Activated T-helper 2 cell treated with anti-CD3 and anti-CD28 coated beads, Interferon-gamma antibody, Interleukin-2, Interleukin-4, amounts not matched to agents 10 μg/mL and 5 μg/mL and 100 μg/mL, durations not matched to agents 14 hours and 24 hours and 36 hours (primary cell): ENCODE results near the gene SLC35B1. TPM values are rescaled to one million over a fixed set of nuclear protein-coding genes. Genes with fewer than 3 reads are reported as not detected.
"Not testable (repeated sequence)": the region's sequence is repeated elsewhere in the genome, so short reads cannot be mapped to it uniquely, and the experiment has no call there.

Source experiments
- DNase-seq: peaks from one replicate; pipeline ENCODE4 v3.0.0; 2021; ENCODE audit warnings: low spot score
- H3K27ac Mint-ChIP-seq: one replicate; pipeline ENCODE4 v1.8.0; 2021; ENCODE audit warnings: mixed read lengths
- H3K27me3 Mint-ChIP-seq: one replicate; pipeline ENCODE4 v1.8.0; 2021; ENCODE audit warnings: low read depth, mixed read lengths
- H3K36me3 Mint-ChIP-seq: one replicate; pipeline ENCODE4 v1.8.0; 2021; ENCODE audit warnings: low read depth, mixed read lengths
- H3K4me1 Mint-ChIP-seq: one replicate; pipeline ENCODE4 v1.8.0; 2021; ENCODE audit warnings: low read depth, mixed read lengths
- H3K4me3 Mint-ChIP-seq: one replicate; pipeline ENCODE4 v1.8.0; 2021; ENCODE audit warnings: low read depth, mild to moderate bottlenecking, moderate library complexity, mixed read lengths
- H3K9me3 Mint-ChIP-seq: one replicate; pipeline ENCODE4 v1.8.0; 2021; ENCODE audit warnings: mixed read lengths
- intact Hi-C: fragments of 100-400 bp; cut with micrococcal nuclease; formaldehyde crosslinking; loops from one replicate; pipeline ENCODE4 v1.15.1; 2023
- total RNA-seq: library from RNA; stranded (reverse); gene quantifications from 2 replicates; pipeline ENCODE4 v1.2.3, GENCODE V29; 2022

The SLC35B1 gene
- total RNA-seq, 1 donor from 2014 or later: 75.7 TPM

GRCh38 chr17:49729069-49729468 is 21.3 kb upstream of the SLC35B1 start:
- intact Hi-C loops: no loop called here
- Mint-ChIP-seq H3K4me3 (no peak overlapping the region), H3K27me3 (no peaks in the 10 kb centered on the region), H3K4me1 (peaks cover 28% of the 10 kb centered on the region), H3K27ac (no peak overlapping the region), H3K9me3 (no peaks in the 10 kb centered on the region), H3K36me3 (peaks cover 61% of the 10 kb centered on the region)
- no peak for DNase-seq

- peaks cover 61% of the 10 kb centered on the region for H3K36me3 Mint-ChIP-seq
- H3K27ac Mint-ChIP-seq: peak overlapping the region; percentile 13
- no peak overlapping the region for H3K4me3 Mint-ChIP-seq
- no peak for DNase-seq
- H3K27me3 Mint-ChIP-seq: no peaks in the 10 kb centered on the region
- intact Hi-C loops: no loop called here
- H3K4me1 Mint-ChIP-seq: peaks cover 28% of the 10 kb centered on the region
- no peaks in the 10 kb centered on the region for H3K9me3 Mint-ChIP-seq
Observed at GRCh38 chr17:49728425-49728824, 20.7 kb upstream of the SLC35B1 start.

GRCh38 chr17:49727380-49727779 is 19.6 kb upstream of the SLC35B1 start:
- DNase-seq: no peak
- no peaks in the 10 kb centered on the region for H3K27me3 Mint-ChIP-seq
- H3K27ac Mint-ChIP-seq: no peak overlapping the region
- H3K4me3 Mint-ChIP-seq: no peak overlapping the region
- peaks cover 22% of the 10 kb centered on the region for H3K4me1 Mint-ChIP-seq
- peaks cover 53% of the 10 kb centered on the region for H3K36me3 Mint-ChIP-seq
- intact Hi-C loops: no loop called here
- H3K9me3 Mint-ChIP-seq: no peaks in the 10 kb centered on the region

GRCh38 chr17:49725452-49726130 is 17.8 kb upstream of the SLC35B1 start:
- peaks cover 17% of the 10 kb centered on the region for H3K4me1 Mint-ChIP-seq
- peaks cover 51% of the 10 kb centered on the region for H3K36me3 Mint-ChIP-seq
- H3K4me3 Mint-ChIP-seq: no peak overlapping the region
- intact Hi-C loops: no loop called here
- H3K27ac Mint-ChIP-seq: no peak overlapping the region
- no peaks in the 10 kb centered on the region for H3K9me3 Mint-ChIP-seq
- no peak for DNase-seq
- H3K27me3 Mint-ChIP-seq: no peaks in the 10 kb centered on the region

DNA sequence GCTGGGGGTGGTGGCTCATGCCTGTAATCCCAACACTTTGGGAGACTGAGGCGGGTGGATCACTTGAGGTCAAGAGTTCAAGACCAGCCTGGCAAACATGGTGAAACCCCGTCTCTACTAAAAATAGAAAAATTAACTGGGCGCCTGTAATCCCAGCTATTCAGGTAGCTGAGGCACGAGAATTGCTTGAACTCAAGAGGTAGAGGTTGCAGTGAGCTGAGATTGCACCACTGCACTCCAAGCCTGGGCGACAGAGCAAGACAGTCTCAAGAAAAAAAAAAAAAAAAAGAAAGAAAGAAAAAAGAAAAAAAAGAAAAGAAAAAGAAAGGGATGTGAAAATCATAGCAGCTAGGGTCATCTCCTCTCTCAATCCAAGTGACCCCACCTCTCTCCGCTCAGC is 16.8 kb upstream of the SLC35B1 start:
- H3K9me3 Mint-ChIP-seq, H3K27ac Mint-ChIP-seq, DNase-seq, H3K4me1 Mint-ChIP-seq, H3K27me3 Mint-ChIP-seq, intact Hi-C loops, H3K4me3 Mint-ChIP-seq: not testable (repeated sequence)
- peaks cover 57% of the 10 kb centered on the region for H3K36me3 Mint-ChIP-seq

GRCh38 chr17:49723423-49723822 is 15.7 kb upstream of the SLC35B1 start:
- Mint-ChIP-seq H3K36me3 (peaks cover 54% of the 10 kb centered on the region), H3K4me3 (no peak overlapping the region), H3K9me3 (no peaks in the 10 kb centered on the region), H3K4me1 (peaks cover 2% of the 10 kb centered on the region), H3K27me3 (no peaks in the 10 kb centered on the region), H3K27ac (no peak overlapping the region)
- intact Hi-C loops: no loop called here
- DNase-seq: no peak

GRCh38 chr17:49722066-49722465 is 14.3 kb upstream of the SLC35B1 start:
- Mint-ChIP-seq H3K4me3 (no peak overlapping the region), H3K36me3 (peaks cover 57% of the 10 kb centered on the region), H3K27me3 (no peaks in the 10 kb centered on the region), H3K9me3 (no peaks in the 10 kb centered on the region), H3K27ac (no peak overlapping the region), H3K4me1 (peaks cover 5% of the 10 kb centered on the region)
- intact Hi-C loops: no loop called here
- DNase-seq: no peak

DNA sequence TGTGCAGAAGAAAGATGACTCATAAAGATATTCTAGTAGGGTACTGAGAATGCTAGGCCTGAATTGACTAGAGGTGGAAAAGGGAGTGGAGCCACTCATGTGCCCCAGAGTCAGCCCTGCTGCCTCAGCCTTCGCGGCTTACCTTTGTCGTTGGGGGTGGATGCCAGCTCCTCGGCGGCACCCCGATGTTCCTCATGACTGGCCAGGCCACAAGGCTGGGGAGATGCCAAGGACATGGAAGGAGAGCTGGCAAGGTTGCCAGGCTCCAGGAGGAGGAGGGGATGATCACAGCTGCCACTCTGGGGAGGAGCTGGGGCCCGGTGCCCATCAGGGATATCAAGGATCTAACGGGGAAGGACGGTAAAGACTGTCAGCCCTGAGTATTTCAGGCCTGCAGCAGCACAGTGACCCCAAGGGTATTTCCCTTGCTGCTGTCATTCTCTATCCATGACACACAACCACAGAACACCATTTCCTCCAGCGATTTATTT is 9.7 kb upstream of the SLC35B1 start:
- no peak for DNase-seq
- H3K36me3 Mint-ChIP-seq: peaks cover 66% of the 10 kb centered on the region
- H3K4me3 Mint-ChIP-seq: no peak overlapping the region
- peaks cover 26% of the 10 kb centered on the region for H3K4me1 Mint-ChIP-seq
- H3K27ac Mint-ChIP-seq: peak overlapping the region; percentile 81
- no peaks in the 10 kb centered on the region for H3K27me3 Mint-ChIP-seq
- no peaks in the 10 kb centered on the region for H3K9me3 Mint-ChIP-seq
- intact Hi-C loops: no loop called here

GRCh38 chr17:49716668-49717364 is 9.1 kb upstream of the SLC35B1 start:
- H3K36me3 Mint-ChIP-seq: peaks cover 63% of the 10 kb centered on the region
- peak overlapping the region; percentile 81 for H3K27ac Mint-ChIP-seq
- DNase-seq: no peak
- intact Hi-C loops: no loop called here
- H3K9me3 Mint-ChIP-seq: no peaks in the 10 kb centered on the region
- no peak overlapping the region for H3K4me3 Mint-ChIP-seq
- peaks cover 26% of the 10 kb centered on the region for H3K4me1 Mint-ChIP-seq
- no peaks in the 10 kb centered on the region for H3K27me3 Mint-ChIP-seq

- Mint-ChIP-seq H3K9me3 (no peaks in the 10 kb centered on the region), H3K4me3 (no peak overlapping the region), H3K27ac (peak overlapping the region; percentile 82), H3K27me3 (no peaks in the 10 kb centered on the region), H3K36me3 (peaks cover 64% of the 10 kb centered on the region), H3K4me1 (peaks cover 26% of the 10 kb centered on the region)
- DNase-seq: no peak
- intact Hi-C loops: loop anchor here (1.0 kb wide), 1 partner anchor 19 kb away; no protein-coding TSS in a partner anchor
Observed at GRCh38 chr17:49715717-49716279, 8.0 kb upstream of the SLC35B1 start.

- Mint-ChIP-seq H3K4me1 (peaks cover 26% of the 10 kb centered on the region), H3K4me3 (no peak overlapping the region), H3K36me3 (peaks cover 66% of the 10 kb centered on the region), H3K9me3 (no peaks in the 10 kb centered on the region), H3K27me3 (no peaks in the 10 kb centered on the region), H3K27ac (peak overlapping the region; percentile 82)
- intact Hi-C loops: loop anchor here (1.0 kb wide), 1 partner anchor 19 kb away; no protein-coding TSS in a partner anchor
- no peak for DNase-seq
Observed at GRCh38 chr17:49715216-49715615, 7.5 kb upstream of the SLC35B1 start.

DNA sequence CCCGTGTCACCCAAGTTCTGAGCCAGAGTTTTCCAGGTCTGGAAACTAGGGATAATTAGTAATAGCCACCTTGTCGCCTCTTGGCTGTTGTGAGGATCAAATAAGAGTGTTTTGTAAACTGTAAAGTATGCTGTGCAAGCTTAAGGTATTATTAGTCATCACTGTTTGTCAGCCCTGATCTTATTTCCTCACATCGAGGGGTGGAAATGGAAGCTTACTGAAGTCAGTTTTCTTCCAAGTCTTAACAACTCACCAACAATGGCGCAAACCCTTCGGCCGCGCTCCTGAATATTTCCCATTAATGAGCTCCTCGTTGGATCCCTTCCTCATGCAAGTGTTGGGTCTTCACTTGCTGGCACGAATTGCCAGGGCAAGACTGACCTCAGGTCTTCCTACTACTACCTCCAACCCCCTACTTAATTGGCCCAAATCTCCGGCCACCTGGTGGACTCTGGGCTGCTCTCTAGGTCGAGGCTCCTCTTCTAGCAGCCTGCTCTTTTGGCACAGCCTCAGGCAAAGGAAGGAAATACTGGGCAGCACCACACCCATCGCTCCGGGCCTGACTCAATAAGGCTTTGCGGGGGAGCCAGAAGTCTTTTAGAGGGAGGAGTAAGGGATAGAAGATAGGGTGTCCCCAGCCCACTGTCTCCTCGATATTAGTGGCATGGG is 885 bp upstream of the SLC35B1 start:
- no peaks in the 10 kb centered on the region for H3K27me3 Mint-ChIP-seq
- H3K36me3 Mint-ChIP-seq: peaks cover 43% of the 10 kb centered on the region
- H3K27ac Mint-ChIP-seq: peak overlapping the region; percentile 96
- intact Hi-C loops: loop anchor here (1.0 kb wide), 4 partner anchors 12 to 80 kb away; partner anchors contain the start of gene KAT7
- peaks cover 29% of the 10 kb centered on the region for H3K4me1 Mint-ChIP-seq
- no peak for DNase-seq
- H3K9me3 Mint-ChIP-seq: no peaks in the 10 kb centered on the region
- peak overlapping the region; percentile 88 for H3K4me3 Mint-ChIP-seq
